Effector memory CD4-positive, alpha-beta T cell (primary cell): ENCODE data around the gene TMEM108.

Experiments used
- DNase-seq, 3 donors: peaks; one replicate each; pipeline ENCODE4 v3.0.0-alpha.2; 2020
- H3K27ac ChIP-seq: 2 replicates; pipeline ENCODE4 v1.7.0; 2013; ENCODE audit warnings: mild to moderate bottlenecking, low read length, moderate library complexity; ENCODE audit not compliant: insufficient read depth, poor library complexity, severe bottlenecking
- H3K27me3 ChIP-seq: replicated peaks from 2 replicates; pipeline ENCODE4 v1.7.0; 2013; ENCODE audit warnings: mild to moderate bottlenecking, low read length; ENCODE audit not compliant: insufficient read depth, control insufficient read depth, poor library complexity, severe bottlenecking
- H3K36me3 ChIP-seq: 2 replicates; pipeline ENCODE4 v1.7.0; 2013; ENCODE audit warnings: mild to moderate bottlenecking, low read length, moderate library complexity; ENCODE audit not compliant: control insufficient read depth, insufficient read depth
- H3K4me1 ChIP-seq: 2 replicates; pipeline ENCODE4 v1.7.0; 2013; ENCODE audit warnings: low read length, mild to moderate bottlenecking; ENCODE audit not compliant: control insufficient read depth, insufficient read depth, poor library complexity, severe bottlenecking
- H3K4me3 ChIP-seq: 2 replicates; pipeline ENCODE4 v1.7.0; 2013; ENCODE audit warnings: low read length, low read depth, mild to moderate bottlenecking; ENCODE audit not compliant: insufficient read depth, poor library complexity, severe bottlenecking
- H3K9me3 ChIP-seq: 2 replicates; pipeline ENCODE4 v1.7.0; 2013; ENCODE audit warnings: mild to moderate bottlenecking, low read length, moderate library complexity; ENCODE audit not compliant: control insufficient read depth

Gene TMEM108

DNA sequence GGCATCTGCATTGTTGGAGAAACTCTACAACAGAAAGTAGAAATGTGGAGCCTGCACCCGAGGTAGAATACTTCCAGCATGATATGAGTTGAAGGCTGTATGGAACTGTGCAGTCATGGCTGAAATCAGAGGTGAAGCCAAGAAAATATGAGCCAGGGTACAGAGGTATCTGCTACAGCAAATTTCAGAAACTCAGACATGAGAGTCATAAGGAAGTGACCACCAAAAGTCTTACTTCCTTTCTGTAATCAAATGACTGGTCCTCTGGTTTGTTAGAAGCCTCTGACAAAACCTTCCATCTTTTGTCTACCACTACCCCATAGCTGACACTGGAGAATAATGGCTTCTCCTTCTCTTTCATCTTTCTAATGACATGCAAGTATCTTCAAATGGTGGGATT lies 159.4 kb downstream of the TMEM108 start:
- H3K36me3 ChIP-seq, result no peaks in the 10 kb centered on the region
- DNase-seq, result no peak
- H3K4me1 ChIP-seq, result no peaks in the 10 kb centered on the region
- H3K4me3 ChIP-seq, result no peak overlapping the region
- H3K27me3 ChIP-seq, result no peaks in the 10 kb centered on the region
- H3K27ac ChIP-seq, result no peak overlapping the region
- H3K9me3 ChIP-seq, result no peaks in the 10 kb centered on the region

DNA sequence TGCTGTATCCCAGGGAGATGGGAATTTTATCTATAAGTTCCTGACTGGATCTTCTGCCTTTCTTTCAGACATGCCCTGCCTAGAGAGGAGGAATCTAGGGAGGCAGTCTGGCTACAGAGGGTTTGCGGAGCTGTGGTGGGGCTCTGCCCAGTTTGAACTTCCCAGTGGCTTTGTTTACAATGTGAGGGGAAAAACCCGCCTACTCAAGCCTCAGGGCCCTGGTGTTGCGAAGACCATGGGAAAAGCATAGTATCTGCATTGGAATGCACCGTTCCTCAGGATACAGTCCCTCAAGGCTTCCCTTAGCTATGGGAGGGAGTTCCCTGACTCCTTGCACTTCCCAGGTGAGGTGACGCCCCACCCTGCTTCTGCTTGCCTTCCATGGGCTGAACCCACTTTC lies 168.7 kb downstream of the TMEM108 start:
- Histone ChIP-seq H3K27ac (no peak overlapping the region), H3K36me3 (no peaks in the 10 kb centered on the region), H3K4me1 (no peaks in the 10 kb centered on the region), H3K4me3 (no peak overlapping the region), H3K27me3 (no peaks in the 10 kb centered on the region), H3K9me3 (no peaks in the 10 kb centered on the region)
- no peak for DNase-seq

DNA sequence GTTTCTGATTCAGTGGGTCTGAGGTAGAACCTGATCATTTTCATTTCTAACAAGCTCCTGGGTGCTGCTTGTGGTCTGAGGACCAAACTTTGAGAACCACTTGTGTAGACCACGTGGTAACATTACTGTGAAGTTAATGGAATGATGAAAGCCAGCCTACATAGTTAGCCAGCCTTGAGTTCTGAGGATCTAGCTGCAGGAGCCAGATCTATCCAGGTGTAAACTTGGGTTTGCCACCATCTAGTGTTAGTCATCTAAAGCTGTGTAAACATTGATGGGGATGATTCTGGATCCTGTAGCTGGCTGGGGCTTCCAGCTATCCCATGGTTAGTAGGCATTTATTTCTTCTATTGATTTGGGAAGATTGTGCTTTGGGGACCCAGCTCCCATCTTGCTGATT lies 170.0 kb downstream of the TMEM108 start:
- Histone ChIP-seq H3K9me3 (no peaks in the 10 kb centered on the region), H3K27ac (no peak overlapping the region), H3K27me3 (no peaks in the 10 kb centered on the region), H3K36me3 (no peaks in the 10 kb centered on the region), H3K4me3 (no peak overlapping the region), H3K4me1 (no peaks in the 10 kb centered on the region)
- no peak for DNase-seq

DNA sequence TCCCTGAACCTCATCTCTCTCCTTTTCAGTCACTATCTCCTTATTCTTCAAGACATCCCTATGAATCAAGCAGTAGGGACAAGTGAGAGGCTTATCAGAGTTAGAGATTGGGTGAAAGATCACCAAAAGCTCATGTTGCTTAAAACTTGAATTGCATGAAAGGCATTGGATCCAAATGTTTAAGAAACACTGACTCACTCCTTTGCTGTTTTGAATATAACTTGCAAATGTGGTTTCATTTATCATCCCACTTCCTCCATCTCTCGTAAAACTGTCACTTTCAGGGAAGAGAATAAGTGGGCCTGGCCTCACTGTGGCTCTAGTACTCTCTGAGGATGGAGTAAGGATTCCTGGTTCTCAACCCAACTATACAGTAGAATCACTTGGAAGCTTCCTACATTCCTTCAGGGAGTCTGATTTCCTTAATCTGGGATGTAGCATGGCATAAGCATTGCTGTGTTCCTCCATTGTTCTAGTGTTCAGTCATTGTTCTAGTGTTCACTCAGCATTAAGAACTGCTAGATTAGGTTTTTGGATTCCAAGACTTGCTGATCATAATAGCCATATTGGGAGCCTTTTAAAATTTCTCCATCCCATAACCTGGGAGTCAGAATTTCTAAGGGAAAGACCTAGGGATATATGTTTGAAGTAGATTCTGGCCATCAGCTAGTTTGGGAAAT lies 171.8 kb downstream of the TMEM108 start:
- no peak overlapping the region for H3K27ac ChIP-seq
- H3K27me3 ChIP-seq, result no peaks in the 10 kb centered on the region
- no peaks in the 10 kb centered on the region for H3K4me1 ChIP-seq
- no peak for DNase-seq
- H3K9me3 ChIP-seq, result no peaks in the 10 kb centered on the region
- H3K36me3 ChIP-seq, result no peaks in the 10 kb centered on the region
- H3K4me3 ChIP-seq, result no peak overlapping the region

DNA sequence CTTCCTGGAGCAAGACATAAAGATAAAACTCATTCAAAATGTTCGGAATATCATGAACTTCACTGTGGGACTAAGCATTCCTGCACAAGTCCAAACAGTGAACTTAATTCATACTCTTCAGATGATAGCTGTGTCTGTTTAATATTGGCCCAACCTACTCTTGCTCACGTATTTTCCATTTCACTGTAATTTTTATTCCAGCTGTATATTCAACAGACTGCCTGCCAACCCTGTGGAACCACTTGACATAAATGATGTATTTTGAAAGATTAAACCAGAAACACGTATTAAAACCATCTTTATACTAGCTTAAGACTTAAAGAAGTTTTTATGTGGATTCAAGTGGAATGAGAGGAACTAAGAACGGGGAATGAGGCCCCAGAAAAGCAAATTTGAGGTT lies 172.5 kb downstream of the TMEM108 start:
- Histone ChIP-seq H3K9me3 (no peaks in the 10 kb centered on the region), H3K27ac (no peak overlapping the region), H3K4me1 (no peaks in the 10 kb centered on the region), H3K27me3 (no peaks in the 10 kb centered on the region), H3K4me3 (no peak overlapping the region), H3K36me3 (no peaks in the 10 kb centered on the region)
- DNase-seq, result no peak

DNA sequence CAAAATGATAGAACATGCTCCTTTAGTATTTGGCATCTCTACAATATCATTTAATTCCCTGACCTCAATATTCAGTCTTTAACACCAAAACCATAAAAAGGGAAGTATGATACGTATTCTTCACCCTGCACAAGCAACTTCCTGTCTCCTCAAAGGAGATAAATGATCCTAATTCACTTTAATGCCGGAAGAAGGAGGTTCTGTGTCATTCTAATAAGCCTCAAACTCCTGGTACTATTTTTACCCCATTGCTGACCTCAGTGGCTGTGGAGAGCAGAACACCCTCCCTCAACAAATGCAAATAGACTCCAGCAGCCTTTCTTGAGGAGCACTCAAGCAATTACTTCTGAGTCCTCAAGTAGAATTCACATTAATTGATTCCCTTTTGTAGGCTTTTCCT lies 173.3 kb downstream of the TMEM108 start:
- Histone ChIP-seq H3K36me3 (no peaks in the 10 kb centered on the region), H3K9me3 (no peaks in the 10 kb centered on the region), H3K4me1 (no peaks in the 10 kb centered on the region), H3K27ac (no peak overlapping the region), H3K4me3 (no peak overlapping the region), H3K27me3 (no peaks in the 10 kb centered on the region)
- DNase-seq, result no peak

DNA sequence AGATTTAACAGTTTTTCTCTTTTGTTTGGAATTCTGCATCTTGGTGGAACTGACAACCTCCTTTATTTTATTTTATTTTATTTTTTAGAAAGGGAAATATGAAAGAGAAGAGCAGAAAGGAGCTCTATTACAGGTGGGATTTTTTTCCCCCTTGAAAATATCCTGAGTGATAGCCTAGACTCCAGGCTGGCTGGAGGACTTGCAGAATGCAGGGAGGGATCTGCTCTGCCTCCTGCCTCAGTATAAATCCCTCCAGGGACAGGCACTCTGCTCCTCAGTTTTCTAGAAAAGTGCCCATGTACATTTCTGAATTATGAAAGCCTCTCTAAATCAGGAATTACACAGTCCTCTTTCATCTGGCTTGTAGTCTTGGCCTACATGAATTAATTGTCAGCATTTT lies 173.7 kb downstream of the TMEM108 start:
- Histone ChIP-seq H3K27ac (no peak overlapping the region), H3K36me3 (no peaks in the 10 kb centered on the region), H3K27me3 (no peaks in the 10 kb centered on the region), H3K9me3 (no peaks in the 10 kb centered on the region), H3K4me1 (no peaks in the 10 kb centered on the region), H3K4me3 (no peak overlapping the region)
- no peak for DNase-seq

DNA sequence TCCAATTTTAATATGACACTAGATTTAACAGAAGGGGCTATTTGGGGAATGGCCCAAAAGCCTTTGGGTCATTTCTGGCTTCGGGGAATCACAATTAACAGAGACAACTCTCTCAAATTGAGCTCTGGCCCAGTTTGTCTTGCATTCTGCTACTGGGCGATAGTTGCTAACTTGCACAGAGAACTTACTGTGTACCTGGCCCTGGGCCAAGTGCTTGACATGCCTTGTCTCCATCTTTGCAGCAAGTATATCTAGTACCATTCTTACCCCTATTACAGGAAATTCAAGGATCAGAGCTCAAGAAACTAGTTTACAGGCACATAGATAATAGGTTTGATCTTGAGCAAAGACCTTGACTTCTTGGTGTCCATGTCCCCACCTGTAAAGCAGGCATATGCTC lies 175.7 kb downstream of the TMEM108 start:
- no peak for DNase-seq
- no peaks in the 10 kb centered on the region for H3K9me3 ChIP-seq

DNA sequence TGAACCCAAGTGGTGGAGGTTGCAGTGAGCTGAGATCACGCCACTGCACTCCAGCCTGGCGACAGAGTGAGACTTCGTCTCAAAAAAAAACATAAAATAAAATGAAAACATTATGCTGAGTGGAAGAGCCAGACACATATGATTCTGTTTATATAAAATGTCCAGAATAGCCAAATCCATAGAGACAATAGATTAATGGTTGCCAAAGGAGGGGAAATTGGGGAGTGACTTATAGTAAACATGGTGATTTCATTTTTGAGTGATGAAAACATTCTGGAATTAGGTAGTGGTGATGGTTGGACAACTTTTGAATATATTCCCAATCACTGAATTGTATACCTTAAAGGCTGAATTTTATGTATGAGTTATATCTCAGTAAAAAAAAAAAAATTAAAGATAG lies 189.6 kb downstream of the TMEM108 start:
- no peak for DNase-seq
- Histone ChIP-seq H3K4me3 (no peak overlapping the region), H3K4me1 (no peaks in the 10 kb centered on the region), H3K27me3 (no peaks in the 10 kb centered on the region), H3K36me3 (no peaks in the 10 kb centered on the region), H3K27ac (no peak overlapping the region), H3K9me3 (no peaks in the 10 kb centered on the region)

More for the DNA sequence above, 175.7 kb downstream of the TMEM108 start:
- Histone ChIP-seq H3K36me3 (no peaks in the 10 kb centered on the region), H3K27me3 (no peaks in the 10 kb centered on the region), H3K27ac (no peak overlapping the region), H3K4me3 (no peak overlapping the region), H3K4me1 (no peaks in the 10 kb centered on the region)

DNA sequence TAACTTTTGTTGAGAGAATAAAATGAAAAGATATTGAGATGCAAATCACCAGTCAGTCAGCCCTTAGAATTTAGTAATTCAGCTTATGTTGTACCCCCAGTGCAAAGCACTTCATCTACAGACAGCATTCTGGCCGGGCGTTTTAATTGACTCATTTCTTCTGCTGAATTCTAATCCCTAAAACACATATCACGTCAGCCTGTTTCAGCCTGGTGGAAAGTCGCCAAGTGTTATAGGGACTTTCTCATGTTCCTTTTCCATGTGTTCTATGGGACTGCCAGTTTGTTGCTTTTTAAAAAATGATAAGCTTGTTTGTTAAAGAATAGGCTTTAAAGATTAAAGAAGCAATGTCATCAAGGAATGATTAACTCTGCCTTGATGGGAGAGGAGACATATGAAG lies 192.0 kb downstream of the TMEM108 start:
- DNase-seq, result no peak
- Histone ChIP-seq H3K4me3 (no peak overlapping the region), H3K27ac (no peak overlapping the region), H3K4me1 (no peaks in the 10 kb centered on the region), H3K27me3 (no peaks in the 10 kb centered on the region), H3K36me3 (no peaks in the 10 kb centered on the region), H3K9me3 (no peaks in the 10 kb centered on the region)
